PC-9 (cell line): ENCODE results near the gene CTXND2.

Experiments used
- EZH2 ChIP-seq: fragments of 200-600 bp; sonication (generic); IDR thresholded peaks from 2 replicates; pipeline ENCODE4 v1.8.0; 2017; ENCODE audit warnings: antibody characterized with exemption, low read depth
- TF ChIP-seq, protein P1 (sequence below): fragments of 200-600 bp; sonication (generic); conservative IDR thresholded peaks from 2 replicates; pipeline ENCODE4 v1.6.1; 2017; ENCODE audit warnings: mixed run types, antibody characterized with exemption, mild to moderate bottlenecking, moderate library complexity

DNA sequence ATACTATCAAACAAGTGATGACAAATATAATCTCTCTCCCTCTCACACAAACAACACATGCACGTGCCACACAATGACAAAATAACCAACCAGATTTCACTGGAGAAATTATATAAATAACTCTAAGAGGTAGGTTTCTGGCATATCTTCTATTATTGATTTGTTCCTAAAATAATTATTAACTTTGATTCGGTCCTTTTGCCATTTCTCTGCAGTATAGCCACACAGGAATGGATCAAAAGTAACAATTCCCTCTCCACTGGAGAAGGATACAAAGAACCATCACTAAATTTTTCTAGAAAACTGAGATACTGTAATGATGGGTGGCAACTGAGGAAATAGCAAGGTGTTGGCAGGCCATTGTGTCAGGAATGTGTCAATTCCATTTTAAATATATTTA is 44.0 kb upstream of the CTXND2 start:
- TF ChIP-seq, protein P1, sequence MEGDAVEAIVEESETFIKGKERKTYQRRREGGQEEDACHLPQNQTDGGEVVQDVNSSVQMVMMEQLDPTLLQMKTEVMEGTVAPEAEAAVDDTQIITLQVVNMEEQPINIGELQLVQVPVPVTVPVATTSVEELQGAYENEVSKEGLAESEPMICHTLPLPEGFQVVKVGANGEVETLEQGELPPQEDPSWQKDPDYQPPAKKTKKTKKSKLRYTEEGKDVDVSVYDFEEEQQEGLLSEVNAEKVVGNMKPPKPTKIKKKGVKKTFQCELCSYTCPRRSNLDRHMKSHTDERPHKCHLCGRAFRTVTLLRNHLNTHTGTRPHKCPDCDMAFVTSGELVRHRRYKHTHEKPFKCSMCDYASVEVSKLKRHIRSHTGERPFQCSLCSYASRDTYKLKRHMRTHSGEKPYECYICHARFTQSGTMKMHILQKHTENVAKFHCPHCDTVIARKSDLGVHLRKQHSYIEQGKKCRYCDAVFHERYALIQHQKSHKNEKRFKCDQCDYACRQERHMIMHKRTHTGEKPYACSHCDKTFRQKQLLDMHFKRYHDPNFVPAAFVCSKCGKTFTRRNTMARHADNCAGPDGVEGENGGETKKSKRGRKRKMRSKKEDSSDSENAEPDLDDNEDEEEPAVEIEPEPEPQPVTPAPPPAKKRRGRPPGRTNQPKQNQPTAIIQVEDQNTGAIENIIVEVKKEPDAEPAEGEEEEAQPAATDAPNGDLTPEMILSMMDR: no peak
- TF ChIP-seq EZH2: no peak
